Osteocyte (in vitro differentiated cells): Measurements from ENCODE around the gene IARS1. TPM values are rescaled to one million over a fixed set of nuclear protein-coding genes. Genes with fewer than 3 reads are reported as not detected.

Experiments used
- DNase-seq: peaks from one replicate; pipeline ENCODE4 v3.0.0; 2021; ENCODE audit warnings: mixed read lengths; ENCODE audit not compliant: unreplicated experiment; ENCODE audit errors: extremely low spot score
- H3K27ac Mint-ChIP-seq: one replicate; pipeline ENCODE4 v1.8.0; 2021; ENCODE audit warnings: mild to moderate bottlenecking, mixed read lengths; ENCODE audit not compliant: unreplicated experiment
- H3K27me3 Mint-ChIP-seq: one replicate; pipeline ENCODE4 v1.8.0; 2021; ENCODE audit warnings: mixed read lengths; ENCODE audit not compliant: unreplicated experiment
- H3K36me3 Mint-ChIP-seq: one replicate; pipeline ENCODE4 v1.8.0; 2021; ENCODE audit warnings: mixed read lengths; ENCODE audit not compliant: unreplicated experiment
- H3K4me1 Mint-ChIP-seq: one replicate; pipeline ENCODE4 v1.8.0; 2021; ENCODE audit warnings: mixed read lengths; ENCODE audit not compliant: unreplicated experiment
- H3K4me3 Mint-ChIP-seq: one replicate; pipeline ENCODE4 v1.8.0; 2021; ENCODE audit warnings: mild to moderate bottlenecking, moderate library complexity, mixed read lengths; ENCODE audit not compliant: unreplicated experiment
- H3K9me3 Mint-ChIP-seq: one replicate; pipeline ENCODE4 v1.8.0; 2021; ENCODE audit warnings: mixed read lengths; ENCODE audit not compliant: unreplicated experiment
- long read RNA-seq: library from polyadenylated mRNA; unstranded; transcript quantifications from one replicate; pipeline ENCODE4 v2.0.0, GENCODE V29; 2021
- total RNA-seq: library from RNA; stranded (reverse); gene quantifications from 2 replicates; pipeline ENCODE4 v1.2.1, GENCODE V29; 2021
- TF ChIP-seq, protein P1 (sequence below): fragments of 200-600 bp; sonication (generic); IDR thresholded peaks from 2 replicates; pipeline ENCODE4 v1.5.0; 2021; ENCODE audit warnings: antibody characterized with exemption, mild to moderate bottlenecking, moderate library complexity

IARS1 gene
- total RNA-seq: 212 and 231 TPM in 2 replicates
- long read RNA-seq, full-length matches to known transcripts: 178 of 1,144 reads
- long read RNA-seq, partial matches to known transcripts: 864 of 1,144 reads
- long read RNA-seq, other reads (novel, unspliced or antisense): 102 of 1,144 reads

DNA sequence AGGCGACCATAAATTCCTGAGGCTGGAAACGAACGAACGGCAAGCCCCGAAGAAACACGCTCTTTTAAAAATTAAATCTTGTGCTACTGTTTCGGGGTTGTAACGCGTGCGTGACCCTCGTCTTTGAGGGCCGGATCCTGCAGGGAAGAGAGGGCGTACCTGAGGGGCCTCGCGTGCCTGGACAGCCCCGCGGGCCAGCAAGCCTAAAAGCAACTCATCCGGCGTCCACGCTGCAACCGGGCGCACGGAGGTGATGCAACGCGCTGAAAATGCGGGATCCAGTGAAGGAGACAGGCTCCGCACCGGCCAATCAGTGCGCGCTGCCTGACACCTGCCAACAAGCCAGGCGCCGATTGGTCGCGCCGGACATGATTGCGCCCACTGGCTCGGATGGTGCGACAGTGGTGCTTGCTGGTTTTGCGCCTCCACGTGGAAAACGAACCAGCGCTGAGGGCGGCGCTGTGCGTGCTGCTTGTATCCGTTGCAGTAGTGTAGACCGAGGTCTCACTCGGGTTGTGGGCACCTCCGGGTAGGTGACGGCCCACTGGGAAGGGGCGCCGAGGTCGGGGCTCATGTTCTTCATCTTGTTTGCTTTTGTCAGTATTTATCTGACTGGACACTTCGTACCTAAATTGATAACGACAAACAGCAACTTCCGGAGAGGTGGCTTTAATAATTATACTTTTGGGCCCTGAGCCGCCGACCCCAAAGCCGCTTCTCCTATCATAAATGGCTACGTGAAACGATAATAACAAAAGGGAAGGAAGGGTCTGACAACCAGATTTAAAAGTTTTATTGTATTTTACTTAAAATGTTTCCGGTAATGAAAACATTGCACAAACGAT is at the start of gene IARS1:
IARS1 (minus strand) TSS at position 246 of the 845 bp plus-strand sequence. CDS start 4,278 bp downstream, outside the sequence.
- TF ChIP-seq, protein P1, sequence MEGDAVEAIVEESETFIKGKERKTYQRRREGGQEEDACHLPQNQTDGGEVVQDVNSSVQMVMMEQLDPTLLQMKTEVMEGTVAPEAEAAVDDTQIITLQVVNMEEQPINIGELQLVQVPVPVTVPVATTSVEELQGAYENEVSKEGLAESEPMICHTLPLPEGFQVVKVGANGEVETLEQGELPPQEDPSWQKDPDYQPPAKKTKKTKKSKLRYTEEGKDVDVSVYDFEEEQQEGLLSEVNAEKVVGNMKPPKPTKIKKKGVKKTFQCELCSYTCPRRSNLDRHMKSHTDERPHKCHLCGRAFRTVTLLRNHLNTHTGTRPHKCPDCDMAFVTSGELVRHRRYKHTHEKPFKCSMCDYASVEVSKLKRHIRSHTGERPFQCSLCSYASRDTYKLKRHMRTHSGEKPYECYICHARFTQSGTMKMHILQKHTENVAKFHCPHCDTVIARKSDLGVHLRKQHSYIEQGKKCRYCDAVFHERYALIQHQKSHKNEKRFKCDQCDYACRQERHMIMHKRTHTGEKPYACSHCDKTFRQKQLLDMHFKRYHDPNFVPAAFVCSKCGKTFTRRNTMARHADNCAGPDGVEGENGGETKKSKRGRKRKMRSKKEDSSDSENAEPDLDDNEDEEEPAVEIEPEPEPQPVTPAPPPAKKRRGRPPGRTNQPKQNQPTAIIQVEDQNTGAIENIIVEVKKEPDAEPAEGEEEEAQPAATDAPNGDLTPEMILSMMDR: peak; percentile 45
- no peaks in the 10 kb centered on the region for H3K27me3 Mint-ChIP-seq
- peaks cover 43% of the 10 kb centered on the region for H3K4me1 Mint-ChIP-seq
- peak; percentile 100 for DNase-seq
- H3K9me3 Mint-ChIP-seq: no peaks in the 10 kb centered on the region
- peaks cover 28% of the 10 kb centered on the region for H3K36me3 Mint-ChIP-seq
- H3K27ac Mint-ChIP-seq: peak within 1 kb of the TSS; percentile 99
- H3K4me3 Mint-ChIP-seq: peak within 1 kb of the TSS; percentile 98

DNA sequence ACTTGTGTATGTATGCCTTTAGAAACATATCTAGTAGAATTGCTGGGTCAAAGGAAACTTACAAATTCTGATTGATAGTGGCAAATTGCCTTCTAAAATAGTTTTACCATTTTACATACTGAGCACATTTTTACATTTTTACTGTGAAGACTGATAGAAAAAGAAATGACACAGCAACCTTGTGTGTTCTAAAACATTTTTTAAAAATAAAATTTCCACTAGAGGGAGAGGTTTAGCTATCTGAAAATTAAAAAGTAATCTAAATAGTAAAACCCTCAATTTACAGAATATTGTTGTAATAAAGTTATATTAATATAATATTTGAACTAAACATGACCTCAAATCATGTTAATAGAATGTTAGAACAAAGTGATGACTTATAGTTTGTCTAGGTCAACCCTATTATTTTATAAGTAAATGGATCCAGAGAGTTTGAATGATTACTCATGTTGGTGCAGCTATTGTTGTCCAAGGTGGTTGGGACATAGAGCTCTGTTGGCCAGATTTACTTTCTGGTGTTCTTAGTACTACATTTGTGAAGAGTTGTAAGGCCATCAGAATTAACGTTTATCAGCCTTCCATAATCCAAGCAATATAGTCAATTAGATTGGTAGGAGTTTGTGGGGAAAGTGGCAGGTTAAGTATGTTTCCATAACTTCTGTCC is 49.5 kb upstream of the IARS1 start:
- H3K9me3 Mint-ChIP-seq: peaks cover 10% of the 10 kb centered on the region
- peaks cover 44% of the 10 kb centered on the region for H3K4me1 Mint-ChIP-seq
- peaks cover 37% of the 10 kb centered on the region for H3K36me3 Mint-ChIP-seq
- no peaks in the 10 kb centered on the region for H3K27me3 Mint-ChIP-seq
- H3K27ac Mint-ChIP-seq: peak overlapping the region; percentile 84
- no peak for DNase-seq
- H3K4me3 Mint-ChIP-seq: no peak overlapping the region
- TF ChIP-seq, protein P1: peak; percentile 56

DNA sequence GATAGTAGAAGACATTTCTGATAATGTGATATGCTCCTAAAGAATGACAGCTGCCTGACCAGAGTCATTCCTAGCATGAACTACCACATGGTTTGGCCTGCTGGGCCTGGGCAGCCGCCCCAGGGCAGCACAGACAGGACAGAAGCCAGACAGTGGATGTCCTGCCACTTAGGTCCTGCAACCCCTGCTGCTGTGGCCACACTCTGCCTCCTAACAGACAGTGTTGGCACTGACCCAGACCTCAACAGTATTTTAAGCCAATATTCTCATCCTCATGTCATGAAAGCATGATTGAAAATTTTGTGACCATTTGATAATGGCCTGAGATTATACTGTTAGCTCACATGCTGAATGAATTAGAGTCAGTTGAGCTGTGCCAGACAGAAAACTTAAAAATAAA is 48.1 kb upstream of the IARS1 start:
- Mint-ChIP-seq H3K27me3 (no peaks in the 10 kb centered on the region), H3K27ac (peak overlapping the region; percentile 84)

DNA sequence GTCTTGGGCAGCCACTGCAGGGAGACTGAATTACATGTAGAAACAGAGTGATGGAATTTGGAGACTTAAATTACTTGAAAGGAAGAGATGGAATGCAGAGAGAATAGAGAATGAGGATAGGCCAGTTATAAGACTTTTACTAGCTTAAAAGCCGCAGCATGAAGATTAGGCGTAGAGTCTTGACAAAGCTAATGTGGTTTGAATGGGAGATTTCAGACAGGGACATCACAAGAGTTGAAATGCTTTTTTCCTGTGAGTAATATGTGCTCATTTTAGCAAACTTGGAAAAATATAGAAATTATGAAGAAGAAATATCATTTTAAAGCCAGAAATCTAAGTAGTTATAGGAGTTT is 39.8 kb upstream of the IARS1 start:
- H3K27ac Mint-ChIP-seq: peak overlapping the region; percentile 87
- peaks cover 28% of the 10 kb centered on the region for H3K4me1 Mint-ChIP-seq
- H3K36me3 Mint-ChIP-seq: peaks cover 9% of the 10 kb centered on the region
- no peak overlapping the region for H3K4me3 Mint-ChIP-seq
- H3K27me3 Mint-ChIP-seq: no peaks in the 10 kb centered on the region
- DNase-seq: no peak
- no peaks in the 10 kb centered on the region for H3K9me3 Mint-ChIP-seq
- TF ChIP-seq, protein P1: no peak

More for the DNA sequence above, 48.1 kb upstream of the IARS1 start:
- H3K36me3 Mint-ChIP-seq: peaks cover 29% of the 10 kb centered on the region
- no peak overlapping the region for H3K4me3 Mint-ChIP-seq
- DNase-seq: no peak
- TF ChIP-seq, protein P1: no peak
- H3K4me1 Mint-ChIP-seq: peaks cover 32% of the 10 kb centered on the region
- peaks cover 8% of the 10 kb centered on the region for H3K9me3 Mint-ChIP-seq
